Fibroblast of skin of right biceps (primary cell): ENCODE results near the gene RASD1.
A peak's percentile ranks its signal among the peaks of the same experiment; 100 is the strongest.
"Not testable (repeated sequence)": the region's sequence is repeated elsewhere in the genome, so short reads cannot be mapped to it uniquely, and the experiment has no call there.

Experiments
- DNase-seq: peaks from one replicate; pipeline ENCODE4 v3.0.0-alpha.2; 2013

The RASD1 gene

GRCh38 chr17:17468217-17469010 is 27.8 kb downstream of the RASD1 start:
- DNase-seq: no peak

GRCh38 chr17:17467720-17468119 is 28.5 kb downstream of the RASD1 start:
- DNase-seq: no peak

- DNase-seq: no peak
These were observed 29.2 kb downstream of the RASD1 start for GRCh38 chr17:17467016-17467415.

GRCh38 chr17:17466511-17466910 is 29.7 kb downstream of the RASD1 start:
- DNase-seq: no peak

- not testable (repeated sequence) for DNase-seq
These were observed 30.3 kb downstream of the RASD1 start for GRCh38 chr17:17465878-17466277.

GRCh38 chr17:17463821-17464220 is 32.4 kb downstream of the RASD1 start:
- DNase-seq: no peak

GRCh38 chr17:17462048-17462824 is 34.0 kb downstream of the RASD1 start:
- DNase-seq: no peak

GRCh38 chr17:17460038-17460437 is 36.2 kb downstream of the RASD1 start:
- DNase-seq: no peak

GRCh38 chr17:17457680-17458079 is 38.5 kb downstream of the RASD1 start:
- no peak for DNase-seq

GRCh38 chr17:17456251-17456650 is 39.9 kb downstream of the RASD1 start:
- DNase-seq: no peak

GRCh38 chr17:17455173-17455572 is 41.0 kb downstream of the RASD1 start:
- DNase-seq: no peak

- DNase-seq: not testable (repeated sequence)
These were observed 41.5 kb downstream of the RASD1 start for GRCh38 chr17:17454700-17455099.

GRCh38 chr17:17454276-17454675 is 41.9 kb downstream of the RASD1 start:
- no peak for DNase-seq

GRCh38 chr17:17453088-17453487 is 43.1 kb downstream of the RASD1 start:
- no peak for DNase-seq

- DNase-seq: no peak
These were observed 47.5 kb downstream of the RASD1 start for GRCh38 chr17:17448723-17449122.

- DNase-seq: no peak
These were observed 48.1 kb downstream of the RASD1 start for GRCh38 chr17:17448076-17448475.

GRCh38 chr17:17447264-17447663 is 48.9 kb downstream of the RASD1 start:
- DNase-seq: no peak

GRCh38 chr17:17446666-17447155 is 49.5 kb downstream of the RASD1 start:
- no peak for DNase-seq

GRCh38 chr17:17445925-17446665 is 50.1 kb downstream of the RASD1 start:
- peak; percentile 90 for DNase-seq

GRCh38 chr17:17445296-17445924 is 50.8 kb downstream of the RASD1 start:
- DNase-seq: no peak
